ENCODE data around the gene ISCA1.
"Not testable (repeated sequence)": the region's sequence is repeated elsewhere in the genome, so short reads cannot be mapped to it uniquely, and the experiment has no call there.

Gene ISCA1

GRCh38 chr9:86308687-86309086 lies 26.3 kb upstream of the ISCA1 start:
- FAIRE-seq, result no peak
- no peak for DNase-seq (ENCODE audit: insufficient read length)
- TF ChIP-seq POLR2AphosphoS5 (IDR thresholded peaks at IDR 0.05; ENCODE audit: low read depth, low read length) (no peak), TAF1 (IDR thresholded peaks at IDR 0.05; ENCODE audit: borderline replicate concordance, low read depth, low read length) (no peak), POLR2A (IDR thresholded peaks at IDR 0.05; ENCODE audit: low read depth, low read length) (no peak)

DNA sequence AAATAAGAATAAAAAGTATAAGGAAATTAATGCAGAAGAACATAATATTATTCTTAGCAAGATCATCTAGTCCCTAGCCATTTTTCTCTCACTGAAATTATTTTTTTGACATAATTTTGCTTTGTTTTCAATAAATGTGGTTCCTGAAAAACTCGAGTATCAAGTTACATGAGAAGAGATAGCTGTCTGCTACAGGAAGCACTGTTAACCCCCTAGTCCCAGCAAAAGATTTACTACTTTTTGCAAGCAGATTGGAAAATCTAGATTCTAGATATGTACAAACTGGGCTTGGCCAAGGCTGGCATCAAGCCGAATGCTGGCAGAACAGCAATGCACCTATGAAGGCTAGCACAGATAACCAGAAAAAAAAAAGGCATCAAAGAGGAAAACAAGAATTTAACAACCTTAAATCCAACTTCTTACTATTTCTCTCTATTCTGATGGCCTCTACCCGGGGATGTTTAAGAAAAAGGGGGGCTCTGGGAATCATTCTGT lies 21.9 kb upstream of the ISCA1 start:
- TF ChIP-seq POLR2AphosphoS5 (IDR thresholded peaks at IDR 0.05; ENCODE audit: low read depth, low read length), result no peak
- no peak for FAIRE-seq
- DNase-seq (ENCODE audit: insufficient read length), result no peak

DNA sequence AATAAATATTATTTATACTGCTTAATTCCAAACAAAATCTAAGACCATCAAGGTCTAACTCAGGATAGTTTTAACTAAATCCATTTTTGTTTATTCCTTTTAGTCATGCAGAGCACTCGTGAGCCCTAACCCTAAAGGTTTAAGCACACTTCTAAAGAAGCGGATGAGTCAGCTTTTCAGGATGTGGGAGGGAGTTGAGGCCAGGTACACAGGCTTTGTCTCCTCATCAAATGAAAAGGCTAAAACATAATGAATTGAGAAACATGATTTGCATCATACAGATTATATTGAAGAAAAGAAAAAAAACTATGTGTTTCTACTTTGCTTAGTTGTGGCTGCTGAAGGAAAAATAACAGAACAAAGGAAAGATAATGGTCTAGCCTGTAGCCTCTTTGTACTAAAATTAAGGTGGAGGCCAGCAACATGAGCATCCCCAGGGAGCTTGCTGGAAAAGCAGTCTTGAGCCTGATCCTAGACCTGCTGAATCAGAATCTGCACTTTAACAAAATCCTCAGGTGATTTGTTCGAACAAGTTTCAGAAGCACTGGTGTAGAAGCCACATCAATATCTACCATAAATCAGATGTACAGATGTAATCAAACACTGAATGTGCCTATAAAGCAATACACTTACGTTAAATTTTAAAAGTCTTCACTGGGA lies 21.1 kb upstream of the ISCA1 start:
- TF ChIP-seq POLR2A (IDR thresholded peaks at IDR 0.05; ENCODE audit: low read depth, low read length), result no peak
- TF ChIP-seq POLR2AphosphoS5 (IDR thresholded peaks at IDR 0.05; ENCODE audit: low read depth, low read length), result no peak
- no peak for TF ChIP-seq TAF1 (IDR thresholded peaks at IDR 0.05; ENCODE audit: borderline replicate concordance, low read depth, low read length)
- FAIRE-seq, result no peak
- DNase-seq (ENCODE audit: insufficient read length), result no peak

DNA sequence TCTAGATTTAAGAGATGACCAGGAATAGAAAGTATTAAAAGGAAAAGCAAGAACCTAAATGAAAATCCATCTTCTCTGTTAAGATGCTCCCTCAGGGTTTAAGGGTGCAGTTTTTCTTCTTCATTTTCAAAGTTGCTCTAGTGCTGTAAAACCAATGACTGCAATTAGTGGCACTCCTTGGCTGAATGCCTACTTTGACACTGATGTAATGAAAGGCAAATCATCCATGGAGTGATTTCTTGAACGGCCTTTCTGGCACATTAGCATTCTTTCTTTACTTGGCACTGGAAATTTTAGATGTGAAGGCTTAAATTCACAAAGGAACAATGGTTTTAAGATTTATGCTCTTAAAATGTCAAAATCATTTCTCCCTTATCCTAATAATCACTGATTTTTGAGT lies 19.3 kb upstream of the ISCA1 start:
- FAIRE-seq (peak; percentile 24), DNase-seq (ENCODE audit: insufficient read length) (no peak)
- TF ChIP-seq TAF1 (IDR thresholded peaks at IDR 0.05; ENCODE audit: borderline replicate concordance, low read depth, low read length) (no peak), POLR2AphosphoS5 (IDR thresholded peaks at IDR 0.05; ENCODE audit: low read depth, low read length) (no peak), POLR2A (IDR thresholded peaks at IDR 0.05; ENCODE audit: low read depth, low read length) (no peak)

DNA sequence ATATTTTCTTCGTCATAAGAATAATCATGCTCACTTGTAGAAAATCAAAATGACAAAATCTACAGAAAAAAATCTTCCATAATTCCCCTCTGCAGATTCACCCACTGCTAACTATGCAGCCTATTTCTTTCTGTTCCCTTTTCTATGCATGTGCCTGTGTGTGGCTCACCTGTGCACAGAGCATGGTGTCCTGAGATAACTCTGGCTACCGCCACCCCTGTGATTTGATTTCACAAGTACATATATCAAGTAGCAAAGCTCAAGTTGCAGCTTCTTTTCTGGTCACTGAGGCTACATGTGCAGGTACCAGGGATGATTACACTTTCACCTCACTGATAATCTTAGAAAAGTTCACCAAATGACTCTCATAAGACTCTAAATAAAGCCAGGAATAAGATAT lies 18.4 kb upstream of the ISCA1 start:
- TF ChIP-seq POLR2AphosphoS5 (IDR thresholded peaks at IDR 0.05; ENCODE audit: low read depth, low read length), result no peak
- TF ChIP-seq POLR2A (IDR thresholded peaks at IDR 0.05; ENCODE audit: low read depth, low read length), result no peak
- TF ChIP-seq TAF1 (IDR thresholded peaks at IDR 0.05; ENCODE audit: borderline replicate concordance, low read depth, low read length), result no peak
- no peak for FAIRE-seq

DNA sequence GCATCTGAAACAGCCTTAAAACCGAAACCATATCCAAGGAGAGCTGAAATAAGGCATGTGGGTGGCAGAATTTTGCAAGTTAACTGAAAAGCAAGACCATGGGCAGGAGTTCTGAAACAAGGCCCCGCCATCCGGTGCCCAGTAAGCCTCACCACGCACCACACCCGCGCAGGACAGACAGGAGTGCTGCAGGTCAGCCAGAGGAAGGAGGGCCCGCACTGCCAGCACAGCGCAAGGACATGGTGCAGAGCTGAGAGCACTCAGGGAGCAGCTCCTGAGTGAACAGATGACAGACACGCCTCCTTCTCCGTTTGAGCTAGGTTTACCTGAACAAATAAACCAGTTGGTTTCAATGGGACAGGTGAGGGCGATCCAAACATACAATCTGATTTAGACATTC lies 16.5 kb upstream of the ISCA1 start:
- FAIRE-seq (no peak), DNase-seq (ENCODE audit: insufficient read length) (no peak)
- TF ChIP-seq POLR2A (IDR thresholded peaks at IDR 0.05; ENCODE audit: low read depth, low read length), result no peak
- TF ChIP-seq TAF1 (IDR thresholded peaks at IDR 0.05; ENCODE audit: borderline replicate concordance, low read depth, low read length), result no peak
- no peak for TF ChIP-seq POLR2AphosphoS5 (IDR thresholded peaks at IDR 0.05; ENCODE audit: low read depth, low read length)

More for the DNA sequence above, 18.4 kb upstream of the ISCA1 start:
- DNase-seq (ENCODE audit: insufficient read length), result no peak

DNA sequence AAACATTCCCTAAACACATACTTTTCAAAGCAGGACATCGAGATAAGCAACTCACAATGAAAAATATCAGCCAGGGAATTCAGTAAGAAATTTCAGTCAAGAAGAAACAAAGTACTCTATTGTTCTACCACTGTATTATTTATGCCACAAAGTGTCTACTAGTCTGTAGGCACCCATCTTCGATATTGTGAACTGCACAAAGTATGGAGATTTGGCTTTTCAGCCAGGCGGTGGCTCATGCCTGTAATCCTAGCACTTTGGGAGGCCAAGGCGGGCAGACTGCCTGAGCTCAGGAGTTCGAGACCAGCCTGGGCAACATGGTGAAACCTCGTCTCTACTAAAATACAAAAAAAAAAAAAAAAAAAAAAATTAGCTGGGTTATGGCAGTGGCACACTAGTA lies 8.0 kb upstream of the ISCA1 start:
- DNase-seq (ENCODE audit: insufficient read length); FAIRE-seq: not testable (repeated sequence)

DNA sequence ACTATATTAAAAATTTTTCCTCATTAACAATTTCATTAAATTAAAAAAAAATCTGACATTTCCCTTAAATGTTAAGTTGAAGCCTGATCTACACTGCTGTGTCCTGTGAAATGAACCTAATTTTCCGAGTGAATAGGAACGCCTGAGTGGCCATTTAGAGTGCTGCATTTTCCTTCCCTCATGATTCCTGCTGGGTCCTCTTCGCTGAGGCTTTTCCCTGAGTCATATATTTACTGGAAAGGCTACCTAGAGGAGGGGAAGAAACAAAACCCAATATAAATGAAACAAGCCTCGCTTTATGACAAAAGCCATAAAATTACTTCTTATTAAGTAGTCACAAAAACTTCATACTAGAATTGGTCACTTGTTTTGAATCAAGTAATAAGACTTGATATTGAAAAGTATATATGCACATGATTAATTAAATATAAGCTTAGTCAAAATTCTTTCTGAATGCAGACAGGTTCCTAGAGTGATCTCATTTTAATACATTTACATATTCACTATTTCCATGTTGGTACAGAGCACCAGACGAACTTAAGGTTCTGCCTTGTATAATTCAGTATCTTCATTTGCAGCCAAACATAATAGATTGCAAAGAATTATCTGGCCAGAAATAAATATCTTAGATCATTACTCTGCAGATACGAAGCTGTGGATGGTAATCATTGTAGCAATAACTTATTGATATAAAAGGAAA lies 6.3 kb upstream of the ISCA1 start:
- no peak for FAIRE-seq
- DNase-seq (ENCODE audit: insufficient read length), result no peak
- no peak for TF ChIP-seq POLR2A (IDR thresholded peaks at IDR 0.05; ENCODE audit: low read depth, low read length)
- no peak for TF ChIP-seq TAF1 (IDR thresholded peaks at IDR 0.05; ENCODE audit: borderline replicate concordance, low read depth, low read length)
- no peak for TF ChIP-seq POLR2AphosphoS5 (IDR thresholded peaks at IDR 0.05; ENCODE audit: low read depth, low read length)

DNA sequence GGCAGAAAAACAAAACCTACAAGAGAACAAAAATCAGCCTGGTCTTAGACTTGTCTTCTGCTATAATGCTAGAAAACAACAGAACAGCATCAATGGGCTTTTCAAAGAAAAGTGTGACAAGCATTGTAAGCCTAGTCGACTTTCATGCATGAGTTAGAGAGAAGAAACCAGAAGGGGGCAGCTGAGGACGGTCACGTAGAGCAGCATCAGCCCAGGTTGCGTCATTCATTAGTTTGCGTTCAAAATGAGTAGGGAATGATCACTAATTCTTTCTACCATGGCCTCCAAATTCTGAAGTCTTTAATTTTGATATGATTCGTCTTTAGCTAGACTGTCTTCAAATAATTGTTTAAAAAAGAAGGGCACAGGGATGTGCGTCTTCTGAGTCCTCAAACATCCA lies 4.7 kb upstream of the ISCA1 start:
- DNase-seq (ENCODE audit: insufficient read length), result no peak
- FAIRE-seq, result no peak
- no peak for TF ChIP-seq POLR2A (IDR thresholded peaks at IDR 0.05; ENCODE audit: low read depth, low read length)

- no peak for DNase-seq (ENCODE audit: insufficient read length)
- TF ChIP-seq TAF1 (IDR thresholded peaks at IDR 0.05; ENCODE audit: borderline replicate concordance, low read depth, low read length) (no peak), POLR2AphosphoS5 (IDR thresholded peaks at IDR 0.05; ENCODE audit: low read depth, low read length) (no peak), POLR2A (IDR thresholded peaks at IDR 0.05; ENCODE audit: low read depth, low read length) (no peak)
- FAIRE-seq, result no peak
These were observed 3.9 kb upstream of the ISCA1 start for GRCh38 chr9:86286278-86286677.

DNA sequence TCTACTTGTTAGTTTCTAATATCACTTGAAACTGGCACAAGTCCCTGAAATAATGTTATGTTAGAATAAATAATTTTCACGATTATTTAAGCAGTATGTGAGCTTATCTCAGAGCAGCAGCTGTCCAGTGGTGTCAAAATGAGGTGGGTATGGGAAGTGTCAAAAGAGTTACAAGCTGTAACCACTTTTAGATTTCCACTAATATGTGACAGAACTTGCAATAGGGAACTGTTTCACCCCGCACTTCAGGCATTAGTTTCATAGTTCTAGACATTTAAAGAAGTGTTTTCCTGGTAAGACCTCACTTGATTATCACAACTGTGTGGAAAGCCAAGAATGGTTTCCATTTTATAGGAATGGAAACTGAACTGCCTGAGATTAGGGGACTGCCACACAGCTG lies 2.9 kb upstream of the ISCA1 start:
- no peak for FAIRE-seq
- DNase-seq (ENCODE audit: insufficient read length), result no peak
- no peak for TF ChIP-seq POLR2A (IDR thresholded peaks at IDR 0.05; ENCODE audit: low read depth, low read length)
- TF ChIP-seq TAF1 (IDR thresholded peaks at IDR 0.05; ENCODE audit: borderline replicate concordance, low read depth, low read length), result no peak
- TF ChIP-seq POLR2AphosphoS5 (IDR thresholded peaks at IDR 0.05; ENCODE audit: low read depth, low read length), result no peak

DNA sequence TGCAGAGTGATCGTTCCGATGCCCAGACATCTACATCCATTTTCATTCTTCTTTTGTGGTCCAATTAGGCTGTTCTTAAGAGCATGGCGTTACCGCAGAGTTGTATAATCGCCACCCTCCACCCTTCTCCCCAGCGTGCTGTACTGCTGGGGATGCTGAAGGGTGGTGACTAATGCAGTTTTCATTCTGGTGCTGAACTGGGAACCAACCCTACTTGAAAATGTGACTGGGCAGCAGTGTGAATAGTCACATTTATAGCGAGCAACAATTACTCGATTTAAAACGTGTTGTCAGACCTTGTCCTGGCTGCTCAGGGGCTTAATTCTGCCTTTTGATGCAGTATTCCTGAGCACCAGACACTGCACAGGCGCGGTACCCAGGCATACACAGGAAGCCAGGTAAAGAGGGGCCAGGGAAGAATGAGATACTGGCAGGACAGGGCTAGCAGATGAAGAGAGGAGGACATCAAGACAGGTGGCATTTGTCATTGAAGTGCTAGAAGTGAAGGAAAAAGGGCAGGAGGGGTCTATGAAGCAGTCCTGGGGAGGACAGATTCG lies 719 bp upstream of the ISCA1 start:
- no peak for FAIRE-seq
- no peak for DNase-seq (ENCODE audit: insufficient read length)
- TF ChIP-seq TAF1 (IDR thresholded peaks at IDR 0.05; ENCODE audit: borderline replicate concordance, low read depth, low read length) (no peak), POLR2A (IDR thresholded peaks at IDR 0.05; ENCODE audit: low read depth, low read length) (no peak), POLR2AphosphoS5 (IDR thresholded peaks at IDR 0.05; ENCODE audit: low read depth, low read length) (no peak)
